VCaP (cell line): Measurements from ENCODE around the gene GPR15.
A peak's percentile ranks its signal among the peaks of the same experiment; 100 is the strongest.

Experiments
- H3K27ac ChIP-seq: fragments of 450-650 bp; 2 replicates; pipeline ENCODE4 v1.5.1; 2017
- CTCF ChIP-seq: fragments of 450-650 bp; conservative IDR thresholded peaks from 2 replicates; pipeline ENCODE4 v1.5.1; 2017; ENCODE audit warnings: mild to moderate bottlenecking, moderate library complexity

Gene GPR15

GRCh38 chr3:98565237-98565643 lies 33.5 kb downstream of the GPR15 start:
- no peak overlapping the region for H3K27ac ChIP-seq
- no peak for TF ChIP-seq CTCF

GRCh38 chr3:98565843-98566242 lies 34.1 kb downstream of the GPR15 start:
- TF ChIP-seq CTCF = no peak
- H3K27ac ChIP-seq = no peak overlapping the region

GRCh38 chr3:98567666-98568270 lies 36.0 kb downstream of the GPR15 start:
- no peak for TF ChIP-seq CTCF
- H3K27ac ChIP-seq = no peak overlapping the region

- no peak overlapping the region for H3K27ac ChIP-seq
- TF ChIP-seq CTCF = no peak
Measured at GRCh38 chr3:98568402-98568801, 36.6 kb downstream of the GPR15 start.

- TF ChIP-seq CTCF = peak; percentile 74
- no peak overlapping the region for H3K27ac ChIP-seq
Measured at GRCh38 chr3:98573181-98573728, 41.5 kb downstream of the GPR15 start.

GRCh38 chr3:98574132-98574531 lies 42.4 kb downstream of the GPR15 start:
- TF ChIP-seq CTCF = no peak
- H3K27ac ChIP-seq = no peak overlapping the region

- H3K27ac ChIP-seq = no peak overlapping the region
- TF ChIP-seq CTCF = no peak
Measured at GRCh38 chr3:98577178-98577895, 45.6 kb downstream of the GPR15 start.
